ENCODE results near the gene BRD3OS.

BRD3OS gene

GRCh38 chr9:134034215-134035040 is 9.1 kb downstream of the BRD3OS start:
- no peaks in the 10 kb centered on the region for H3K4me1 ChIP-seq (ENCODE audit: control extremely low read depth in 1 of 4, control insufficient read depth in 4 of 4, insufficient read depth in 4 of 4, low read length in 3 of 4)
- ChIA-PET CTCF (interaction anchor here (1.4 kb wide), 1 partner anchor 9 kb away, joined by 6 read pairs; no protein-coding TSS in a partner anchor), POLR2A (no interaction called here)
- WGBS (ENCODE audit: insufficient coverage), result 95% methylated on average over 18 of the region's 19 CpGs
- no peak overlapping the region for H3K27ac ChIP-seq (ENCODE audit: insufficient read depth in 1 of 2, low read depth in 1 of 2, low read length in 2 of 2, poor library complexity in 1 of 2, severe bottlenecking in 2 of 2)
- no peak overlapping the region for H3K4me3 ChIP-seq (ENCODE audit: control insufficient read depth in 1 of 7, extremely low read depth in 1 of 7, insufficient read depth in 4 of 7, low read depth in 2 of 7, low read length in 6 of 7)
- H3K9me3 ChIP-seq (ENCODE audit: control extremely low read depth in 1 of 5, control insufficient read depth in 4 of 5, insufficient read depth in 2 of 5, low read depth in 1 of 5, low read length in 4 of 5), result peaks cover 0 to 11% (median 7%) of the 10 kb centered on the region in 5 experiments
- no peak for DNase-seq
- H3K27me3 ChIP-seq (replicated peaks in 2 of 5; ENCODE audit: control insufficient read depth in 4 of 5, insufficient read depth in 5 of 5, low read length in 4 of 5), result no peaks in the 10 kb centered on the region
- peaks cover 26 to 90% (median 63%) of the 10 kb centered on the region in 4 experiments for H3K36me3 ChIP-seq (ENCODE audit: control insufficient read depth in 4 of 4, insufficient read depth in 4 of 4, low read length in 3 of 4)

- ChIA-PET CTCF (interaction anchor here (1.4 kb wide), 1 partner anchor 8 kb away, joined by 6 read pairs; no protein-coding TSS in a partner anchor), POLR2A (no interaction called here)
- no peak overlapping the region for H3K4me3 ChIP-seq (ENCODE audit: control insufficient read depth in 1 of 7, extremely low read depth in 1 of 7, insufficient read depth in 4 of 7, low read depth in 2 of 7, low read length in 6 of 7)
- H3K36me3 ChIP-seq (ENCODE audit: control insufficient read depth in 4 of 4, insufficient read depth in 4 of 4, low read length in 3 of 4), result peaks cover 26 to 93% (median 68%) of the 10 kb centered on the region in 4 experiments
- H3K9me3 ChIP-seq (ENCODE audit: control extremely low read depth in 1 of 5, control insufficient read depth in 4 of 5, insufficient read depth in 2 of 5, low read depth in 1 of 5, low read length in 4 of 5), result peaks cover 0 to 13% (median 8%) of the 10 kb centered on the region in 5 experiments
- WGBS (ENCODE audit: insufficient coverage), result 96% methylated on average over 24 of the region's 28 CpGs
- H3K4me1 ChIP-seq (ENCODE audit: control extremely low read depth in 1 of 4, control insufficient read depth in 4 of 4, insufficient read depth in 4 of 4, low read length in 3 of 4), result no peaks in the 10 kb centered on the region
- DNase-seq, result no peak
- no peak overlapping the region for H3K27ac ChIP-seq (ENCODE audit: insufficient read depth in 1 of 2, low read depth in 1 of 2, low read length in 2 of 2, poor library complexity in 1 of 2, severe bottlenecking in 2 of 2)
- no peaks in the 10 kb centered on the region for H3K27me3 ChIP-seq (replicated peaks in 2 of 5; ENCODE audit: control insufficient read depth in 4 of 5, insufficient read depth in 5 of 5, low read length in 4 of 5)
Measured at GRCh38 chr9:134035041-134036039, 10.1 kb downstream of the BRD3OS start.

- Histone ChIP-seq H3K9me3 (ENCODE audit: control extremely low read depth in 1 of 5, control insufficient read depth in 4 of 5, insufficient read depth in 2 of 5, low read depth in 1 of 5, low read length in 4 of 5) (peaks cover 0 to 13% (median 8%) of the 10 kb centered on the region in 5 experiments), H3K4me1 (ENCODE audit: control extremely low read depth in 1 of 4, control insufficient read depth in 4 of 4, insufficient read depth in 4 of 4, low read length in 3 of 4) (no peaks in the 10 kb centered on the region), H3K27ac (ENCODE audit: insufficient read depth in 1 of 2, low read depth in 1 of 2, low read length in 2 of 2, poor library complexity in 1 of 2, severe bottlenecking in 2 of 2) (no peak overlapping the region), H3K36me3 (ENCODE audit: control insufficient read depth in 4 of 4, insufficient read depth in 4 of 4, low read length in 3 of 4) (peaks cover 28 to 94% (median 68%) of the 10 kb centered on the region in 4 experiments), H3K4me3 (ENCODE audit: control insufficient read depth in 1 of 7, extremely low read depth in 1 of 7, insufficient read depth in 4 of 7, low read depth in 2 of 7, low read length in 6 of 7) (no peak overlapping the region), H3K27me3 (replicated peaks in 2 of 5; ENCODE audit: control insufficient read depth in 4 of 5, insufficient read depth in 5 of 5, low read length in 4 of 5) (no peaks in the 10 kb centered on the region)
- CTCF ChIA-PET, result no interaction called here
- POLR2A ChIA-PET, result no interaction called here
- 91% methylated on average over 11 of the region's 16 CpGs for WGBS (ENCODE audit: insufficient coverage)
- DNase-seq, result no peak
Measured at GRCh38 chr9:134036130-134036529, 10.8 kb downstream of the BRD3OS start.

GRCh38 chr9:134037641-134038040 is 12.4 kb downstream of the BRD3OS start:
- no CpG with 5 or more reads among the region's 2 CpGs for WGBS (ENCODE audit: insufficient coverage)
- ChIA-PET POLR2A (no interaction called here), CTCF (no interaction called here)
- H3K9me3 ChIP-seq (ENCODE audit: control extremely low read depth in 1 of 5, control insufficient read depth in 4 of 5, insufficient read depth in 2 of 5, low read depth in 1 of 5, low read length in 4 of 5), result peaks cover 0 to 13% (median 8%) of the 10 kb centered on the region in 5 experiments
- H3K4me3 ChIP-seq (ENCODE audit: control insufficient read depth in 1 of 7, extremely low read depth in 1 of 7, insufficient read depth in 4 of 7, low read depth in 2 of 7, low read length in 6 of 7), result no peak overlapping the region
- H3K36me3 ChIP-seq (ENCODE audit: control insufficient read depth in 4 of 4, insufficient read depth in 4 of 4, low read length in 3 of 4), result peaks cover 28 to 93% (median 68%) of the 10 kb centered on the region in 4 experiments
- H3K27me3 ChIP-seq (replicated peaks in 2 of 5; ENCODE audit: control insufficient read depth in 4 of 5, insufficient read depth in 5 of 5, low read length in 4 of 5), result no peaks in the 10 kb centered on the region
- no peaks in the 10 kb centered on the region for H3K4me1 ChIP-seq (ENCODE audit: control extremely low read depth in 1 of 4, control insufficient read depth in 4 of 4, insufficient read depth in 4 of 4, low read length in 3 of 4)
- peak in 1 of 3 donors; percentile 21 for DNase-seq
- H3K27ac ChIP-seq (ENCODE audit: insufficient read depth in 1 of 2, low read depth in 1 of 2, low read length in 2 of 2, poor library complexity in 1 of 2, severe bottlenecking in 2 of 2), result no peak overlapping the region

GRCh38 chr9:134039386-134040175 is 14.3 kb downstream of the BRD3OS start:
- H3K4me1 ChIP-seq (ENCODE audit: control extremely low read depth in 1 of 4, control insufficient read depth in 4 of 4, insufficient read depth in 4 of 4, low read length in 3 of 4), result no peaks in the 10 kb centered on the region
- H3K4me3 ChIP-seq (ENCODE audit: control insufficient read depth in 1 of 7, extremely low read depth in 1 of 7, insufficient read depth in 4 of 7, low read depth in 2 of 7, low read length in 6 of 7), result no peak overlapping the region
- CTCF ChIA-PET, result interaction anchor here (1.6 to 1.7 kb wide), 2 partner anchors 13 to 14 kb away, joined by 3 to 6 read pairs; no protein-coding TSS in a partner anchor
- POLR2A ChIA-PET, result interaction anchor here (0.5 kb wide), 1 partner anchor 44 kb away, joined by 3 read pairs; no protein-coding TSS in a partner anchor
- no peaks in the 10 kb centered on the region for H3K27me3 ChIP-seq (replicated peaks in 2 of 5; ENCODE audit: control insufficient read depth in 4 of 5, insufficient read depth in 5 of 5, low read length in 4 of 5)
- H3K9me3 ChIP-seq (ENCODE audit: control extremely low read depth in 1 of 5, control insufficient read depth in 4 of 5, insufficient read depth in 2 of 5, low read depth in 1 of 5, low read length in 4 of 5), result peaks cover 0 to 13% (median 8%) of the 10 kb centered on the region in 5 experiments
- peaks cover 23 to 94% (median 63%) of the 10 kb centered on the region in 4 experiments for H3K36me3 ChIP-seq (ENCODE audit: control insufficient read depth in 4 of 4, insufficient read depth in 4 of 4, low read length in 3 of 4)
- over 99% methylated on average over 18 of the region's 20 CpGs for WGBS (ENCODE audit: insufficient coverage)
- no peak overlapping the region for H3K27ac ChIP-seq (ENCODE audit: insufficient read depth in 1 of 2, low read depth in 1 of 2, low read length in 2 of 2, poor library complexity in 1 of 2, severe bottlenecking in 2 of 2)
- DNase-seq, result no peak

- Histone ChIP-seq H3K4me3 (ENCODE audit: control insufficient read depth in 1 of 7, extremely low read depth in 1 of 7, insufficient read depth in 4 of 7, low read depth in 2 of 7, low read length in 6 of 7) (no peak overlapping the region), H3K27ac (ENCODE audit: insufficient read depth in 1 of 2, low read depth in 1 of 2, low read length in 2 of 2, poor library complexity in 1 of 2, severe bottlenecking in 2 of 2) (no peak overlapping the region), H3K36me3 (ENCODE audit: control insufficient read depth in 4 of 4, insufficient read depth in 4 of 4, low read length in 3 of 4) (peaks cover 18 to 94% (median 62%) of the 10 kb centered on the region in 4 experiments), H3K27me3 (replicated peaks in 2 of 5; ENCODE audit: control insufficient read depth in 4 of 5, insufficient read depth in 5 of 5, low read length in 4 of 5) (no peaks in the 10 kb centered on the region), H3K9me3 (ENCODE audit: control extremely low read depth in 1 of 5, control insufficient read depth in 4 of 5, insufficient read depth in 2 of 5, low read depth in 1 of 5, low read length in 4 of 5) (peaks cover 0 to 13% (median 8%) of the 10 kb centered on the region in 5 experiments), H3K4me1 (ENCODE audit: control extremely low read depth in 1 of 4, control insufficient read depth in 4 of 4, insufficient read depth in 4 of 4, low read length in 3 of 4) (no peaks in the 10 kb centered on the region)
- CTCF ChIA-PET, result interaction anchor here (1.7 kb wide), 1 partner anchor 13 kb away, joined by 6 read pairs; no protein-coding TSS in a partner anchor
- POLR2A ChIA-PET, result no interaction called here
- DNase-seq, result no peak
- WGBS (ENCODE audit: insufficient coverage), result 98% methylated on average over 15 of the region's 17 CpGs
Measured at GRCh38 chr9:134040176-134040565, 14.9 kb downstream of the BRD3OS start.
